Ovary (tissue), 9 donors: ENCODE data around the gene USP48. TPM values are rescaled to one million over a fixed set of nuclear protein-coding genes. Genes with fewer than 3 reads are reported as not detected.
A peak's percentile ranks its signal among the peaks of the same experiment; 100 is the strongest.

ENCODE experiments used
- DNase-seq, 5 donors: peaks; one replicate each; pipeline ENCODE4 v3.0.0-alpha.2; 2019 to 2020
- H3K27ac ChIP-seq, 2 donors: fragments of 200-600 bp; one replicate each; pipeline versions ENCODE4 v1.5.1 to v1.8.0; 2019 to 2022
- H3K27me3 ChIP-seq: fragments of 200-600 bp; one replicate; pipeline ENCODE4 v1.8.0; 2022
- H3K36me3 ChIP-seq: fragments of 200-600 bp; sonication (generic); one replicate; pipeline ENCODE4 v1.5.1; 2019
- H3K4me1 ChIP-seq: one replicate; pipeline ENCODE4 v1.8.1; 2013; ENCODE audit warnings: mild to moderate bottlenecking, moderate library complexity; ENCODE audit not compliant: insufficient read depth
- H3K4me3 ChIP-seq: fragments of 200-600 bp; sonication (generic); one replicate; pipeline ENCODE4 v1.5.1; 2017
- H3K9me3 ChIP-seq, 2 donors: fragments of 200-600 bp in 1 of 2; sonication (generic) in 1 of 2; one replicate each; pipeline versions ENCODE4 v1.5.1 to v1.8.1; 2013 to 2019; ENCODE audit warnings: mild to moderate bottlenecking in 1 of 2, moderate library complexity in 1 of 2
- CTCF ChIP-seq, 3 donors: fragments of 450-650 bp in 2 of 3; fragments of 200-600 bp in 1 of 3; IDR thresholded peaks; one replicate each; pipeline versions ENCODE4 v1.5.1 to v1.8.0; 2016 to 2022; ENCODE audit warnings: antibody characterized with exemption in 3 of 3, mild to moderate bottlenecking in 1 of 3
- EP300 ChIP-seq: sonication (generic); formaldehyde crosslinking; IDR thresholded peaks from one replicate; pipeline ENCODE4 v1.6.1; 2017; ENCODE audit warnings: antibody characterized with exemption
- POLR2A ChIP-seq: fragments of 450-650 bp; IDR thresholded peaks from one replicate; pipeline ENCODE4 v1.6.1; 2017; ENCODE audit warnings: antibody characterized with exemption, mild to moderate bottlenecking, moderate library complexity
- WGBS, 3 donors: extraction: QIAGEN DNeasy Blood & Tissue Kit in 1 of 3; methylation state at CpG; one replicate each; pipeline versions ENCODE4 v1.1.5 to v1.1.7; 2013 to 2017; 5-methylcytosine and 5-hydroxymethylcytosine counted together
- intact Hi-C, 4 donors: fragments of 100-400 bp; cut with DNase I; formaldehyde crosslinking; loops; one replicate each; pipeline versions ENCODE4 v1.11.0 to v1.15.1; 2022 to 2023
- polyA plus RNA-seq, 2 donors: library from polyadenylated mRNA; stranded (reverse); fragments of 200-250 nt in 1 of 2; fragments of 350-450 nt in 1 of 2; fragmentation: Illumina TruSeq in 1 of 2; extraction: RNeasy Lipid Tissue Mini Kit (QIAGEN cat#74804) in 1 of 2; gene quantifications; one replicate each; pipeline ENCODE4 v1.2.3, GENCODE V29; 2013 to 2014
- total RNA-seq, 7 donors: library from RNA; depleted of rRNA in 2 of 7; stranded (reverse); fragments of >200 nt in 2 of 7; fragmentation: NEBNext Ultra II Directional in 3 of 7; extraction: Animal tissue kit (Norgen Biotek cat#: 25700) in 3 of 7; gene quantifications; one replicate each; pipeline versions ENCODE4 v1.1.0 to v1.2.4, GENCODE V29; 2016 to 2023
- donor health status: DM: no; HTN: no; CAD: no; lungs with moderate emphysema.
- donor health status: DM: no; HTN: no; CAD: no.
- donor health status: Bipolar disorder and iron deficiency.
- donor health status: DM: yes; HTN: yes; CAD: no.
- donor health status: DM: no; HTN: no; CAD: no.
- donor health status: DM: yes; HTN: yes; CAD: no.

USP48 gene
- total and polyA plus RNA-seq, 9 donors = 25.2 to 87.1 (median 60.6) TPM

- Histone ChIP-seq H3K27me3 (no peaks in the 10 kb centered on the region), H3K4me3 (no peak overlapping the region), H3K36me3 (no peaks in the 10 kb centered on the region), H3K9me3 (no peaks in the 10 kb centered on the region), H3K27ac (no peak overlapping the region), H3K4me1 (no peaks in the 10 kb centered on the region)
- peak in 2 of 5 donors; percentile 1 to 9 for DNase-seq
- intact Hi-C loops = loop anchor here in 1 of 4 donors (10.0 kb wide), 2 partner anchors 289 to 429 kb away; no protein-coding TSS in a partner anchor
- 67 to 71% (median 67%) methylated on average over 16 of the region's 16 CpGs for WGBS, 3 donors
- TF ChIP-seq CTCF (IDR thresholded peaks at IDR 0.05) (no peak), EP300 (no peak), POLR2A (no peak)
Observed at GRCh38 chr1:21663951-21664805, 118.8 kb downstream of the USP48 start.

- Histone ChIP-seq H3K27me3 (no peaks in the 10 kb centered on the region), H3K4me3 (no peak overlapping the region), H3K4me1 (no peaks in the 10 kb centered on the region), H3K27ac (no peak overlapping the region), H3K36me3 (no peaks in the 10 kb centered on the region), H3K9me3 (no peaks in the 10 kb centered on the region)
- TF ChIP-seq POLR2A = no peak
- no peak for TF ChIP-seq CTCF (IDR thresholded peaks at IDR 0.05)
- intact Hi-C loops = loop anchor here in 1 of 4 donors (10.0 kb wide), 2 partner anchors 289 to 429 kb away; no protein-coding TSS in a partner anchor
- 44 to 52% (median 44%) methylated on average over 11 of the region's 11 CpGs for WGBS, 3 donors
- DNase-seq = peak in 2 of 5 donors; percentile 10
Observed at GRCh38 chr1:21663248-21663950, 119.5 kb downstream of the USP48 start.

GRCh38 chr1:21662426-21663247 lies 120.3 kb downstream of the USP48 start:
- intact Hi-C loops = loop anchor here in 1 of 4 donors (10.0 kb wide), 2 partner anchors 288 to 428 kb away; no protein-coding TSS in a partner anchor
- Histone ChIP-seq H3K27me3 (no peaks in the 10 kb centered on the region), H3K4me3 (no peak overlapping the region), H3K4me1 (no peaks in the 10 kb centered on the region), H3K9me3 (no peaks in the 10 kb centered on the region), H3K27ac (no peak overlapping the region), H3K36me3 (no peaks in the 10 kb centered on the region)
- TF ChIP-seq POLR2A (no peak), EP300 (no peak)
- 70 to 76% (median 75%) methylated on average over 6 of the region's 6 CpGs for WGBS, 3 donors
- DNase-seq = peak in 2 of 5 donors; percentile 1 to 2

GRCh38 chr1:21661886-21662285 lies 121.1 kb downstream of the USP48 start:
- Histone ChIP-seq H3K9me3 (no peaks in the 10 kb centered on the region), H3K27ac (no peak overlapping the region), H3K27me3 (no peaks in the 10 kb centered on the region), H3K4me1 (no peaks in the 10 kb centered on the region), H3K36me3 (no peaks in the 10 kb centered on the region), H3K4me3 (no peak overlapping the region)
- 68 to 83% (median 77%) methylated on average over 5 of the region's 5 CpGs for WGBS, 3 donors
- peak in 2 of 5 donors; percentile 0 to 4 for DNase-seq
- intact Hi-C loops = loop anchor here in 1 of 4 donors (10.0 kb wide), 2 partner anchors 287 to 427 kb away; no protein-coding TSS in a partner anchor
- TF ChIP-seq POLR2A (no peak), CTCF (IDR thresholded peaks at IDR 0.05) (no peak), EP300 (no peak)
